ENCODE data around the gene TCP11X2.
"Not testable (repeated sequence)": the region's sequence is repeated elsewhere in the genome, so short reads cannot be mapped to it uniquely, and the experiment has no call there.

- TF ChIP-seq, protein P1, sequence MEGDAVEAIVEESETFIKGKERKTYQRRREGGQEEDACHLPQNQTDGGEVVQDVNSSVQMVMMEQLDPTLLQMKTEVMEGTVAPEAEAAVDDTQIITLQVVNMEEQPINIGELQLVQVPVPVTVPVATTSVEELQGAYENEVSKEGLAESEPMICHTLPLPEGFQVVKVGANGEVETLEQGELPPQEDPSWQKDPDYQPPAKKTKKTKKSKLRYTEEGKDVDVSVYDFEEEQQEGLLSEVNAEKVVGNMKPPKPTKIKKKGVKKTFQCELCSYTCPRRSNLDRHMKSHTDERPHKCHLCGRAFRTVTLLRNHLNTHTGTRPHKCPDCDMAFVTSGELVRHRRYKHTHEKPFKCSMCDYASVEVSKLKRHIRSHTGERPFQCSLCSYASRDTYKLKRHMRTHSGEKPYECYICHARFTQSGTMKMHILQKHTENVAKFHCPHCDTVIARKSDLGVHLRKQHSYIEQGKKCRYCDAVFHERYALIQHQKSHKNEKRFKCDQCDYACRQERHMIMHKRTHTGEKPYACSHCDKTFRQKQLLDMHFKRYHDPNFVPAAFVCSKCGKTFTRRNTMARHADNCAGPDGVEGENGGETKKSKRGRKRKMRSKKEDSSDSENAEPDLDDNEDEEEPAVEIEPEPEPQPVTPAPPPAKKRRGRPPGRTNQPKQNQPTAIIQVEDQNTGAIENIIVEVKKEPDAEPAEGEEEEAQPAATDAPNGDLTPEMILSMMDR (IDR thresholded peaks at IDR 0.05) = not testable (repeated sequence)
- not testable (repeated sequence) for TF ChIP-seq POLR2A (IDR thresholded peaks at IDR 0.05)
These were observed 13.0 kb downstream of the TCP11X2 start for GRCh38 chrX:102458615-102459014.
